GM19397 (cell line): ENCODE data around the gene FAM216B.
"Not testable (repeated sequence)": the region's sequence is repeated elsewhere in the genome, so short reads cannot be mapped to it uniquely, and the experiment has no call there.

Source experiments
- ATAC-seq: cut with Tn5 transposase; IDR thresholded peaks from one replicate; pipeline ENCODE4 v1.9.1; 2021; ENCODE audit warnings: mild to moderate bottlenecking, moderate library complexity; ENCODE audit not compliant: unreplicated experiment

Gene FAM216B

GRCh38 chr13:42777467-42777866 lies 3.9 kb upstream of the FAM216B start:
- no peak for ATAC-seq

- ATAC-seq = no peak
Measured at GRCh38 chr13:42780044-42780443, 1.3 kb upstream of the FAM216B start.

GRCh38 chr13:42786715-42787114 lies 5.3 kb downstream of the FAM216B start:
- ATAC-seq = no peak

- no peak for ATAC-seq
Measured at GRCh38 chr13:42788601-42789000, 7.2 kb downstream of the FAM216B start.

- ATAC-seq = no peak
Measured at GRCh38 chr13:42792154-42792553, 10.8 kb downstream of the FAM216B start.

- no peak for ATAC-seq
Measured at GRCh38 chr13:42794577-42795275, 13.3 kb downstream of the FAM216B start.

- ATAC-seq = no peak
Measured at GRCh38 chr13:42795666-42796065, 14.3 kb downstream of the FAM216B start.

GRCh38 chr13:42796747-42797356 lies 15.5 kb downstream of the FAM216B start:
- no peak for ATAC-seq

GRCh38 chr13:42798118-42798517 lies 16.7 kb downstream of the FAM216B start:
- ATAC-seq = no peak

- ATAC-seq = no peak
Measured at GRCh38 chr13:42800109-42800643, 18.8 kb downstream of the FAM216B start.

- ATAC-seq = no peak
Measured at GRCh38 chr13:42803563-42804204, 22.3 kb downstream of the FAM216B start.

- ATAC-seq = no peak
Measured at GRCh38 chr13:42804244-42804874, 23.0 kb downstream of the FAM216B start.

GRCh38 chr13:42807241-42807640 lies 25.9 kb downstream of the FAM216B start:
- no peak for ATAC-seq

- ATAC-seq = no peak
Measured at GRCh38 chr13:42807866-42808265, 26.5 kb downstream of the FAM216B start.

- no peak for ATAC-seq
Measured at GRCh38 chr13:42808341-42808940, 27.1 kb downstream of the FAM216B start.

GRCh38 chr13:42812316-42812715 lies 30.9 kb downstream of the FAM216B start:
- ATAC-seq = no peak

GRCh38 chr13:42814868-42815267 lies 33.5 kb downstream of the FAM216B start:
- ATAC-seq = no peak

GRCh38 chr13:42815681-42816080 lies 34.3 kb downstream of the FAM216B start:
- no peak for ATAC-seq

GRCh38 chr13:42816538-42816937 lies 35.2 kb downstream of the FAM216B start:
- no peak for ATAC-seq

GRCh38 chr13:42819687-42820086 lies 38.3 kb downstream of the FAM216B start:
- not testable (repeated sequence) for ATAC-seq

GRCh38 chr13:42820451-42820850 lies 39.1 kb downstream of the FAM216B start:
- ATAC-seq = no peak
